K562 (cell line): ENCODE data around the gene ERVFRD-1.

Source experiments
- CREB1 ChIP-seq, 2 experiments: sonication (generic) in 1 of 2; formaldehyde crosslinking in 1 of 2; IDR thresholded peaks; 2 replicates each; pipeline versions ENCODE4 v1.6.1 to v1.8.0; 2012 to 2022; ENCODE audit warnings: inconsistent platforms in 1 of 2, mild to moderate bottlenecking in 1 of 2, missing genetic modification reagents in 1 of 2, moderate library complexity in 1 of 2
- ELF1 ChIP-seq: fragments of 200-800 bp; sonication (Bioruptor generic); IDR thresholded peaks from 2 replicates; pipeline ENCODE4 v1.6.1; 2016; ENCODE audit warnings: missing genetic modification characterization, missing compliant biosample characterization
- KLF10 ChIP-seq: fragments of 250-450 bp; sonication (Bioruptor Pico); IDR thresholded peaks from 2 replicates; pipeline ENCODE4 v1.6.1; 2021; ENCODE audit warnings: matching md5 sums
- PRMT5 ChIP-seq: sonication (generic); formaldehyde crosslinking; IDR thresholded peaks from 2 replicates; pipeline ENCODE4 v1.5.0; 2020; ENCODE audit warnings: missing genetic modification reagents
- RAD21 ChIP-seq, 2 experiments: fragments of 250-450 bp in 1 of 2; fragments of 450-650 bp in 1 of 2; sonication (Bioruptor Pico) in 1 of 2; formaldehyde crosslinking in 1 of 2; IDR thresholded peaks in 1 of 2; conservative IDR thresholded peaks in 1 of 2; 2 replicates each; pipeline versions ENCODE4 v1.4.0 to v1.8.0; 2020 to 2022; ENCODE audit warnings: mild to moderate bottlenecking in 2 of 2, moderate library complexity in 1 of 2
- REST ChIP-seq, 2 experiments: fragments of 450-650 bp; formaldehyde crosslinking in 1 of 2; IDR thresholded peaks; 2 replicates each; pipeline versions ENCODE4 v1.4.0 to v1.6.1; 2014 to 2020; ENCODE audit warnings: mild to moderate bottlenecking in 2 of 2, borderline replicate concordance in 1 of 2, low read depth in 1 of 2
- SFPQ ChIP-seq: fragments of 200-400 bp; formaldehyde crosslinking; IDR thresholded peaks from 2 replicates; pipeline ENCODE4 v1.6.1; 2017; ENCODE audit warnings: mild to moderate bottlenecking, low read depth, low read length, moderate library complexity
- SMAD1 ChIP-seq: fragments of 150-350 bp; IDR thresholded peaks from 2 replicates; pipeline ENCODE4 v1.6.1; 2014; ENCODE audit warnings: low read length, low read depth; ENCODE audit not compliant: partially characterized antibody
- TCF7L2 ChIP-seq: fragments of 150-350 bp; IDR thresholded peaks from 2 replicates; pipeline ENCODE4 v1.6.1; 2016; ENCODE audit warnings: low read depth, mild to moderate bottlenecking, low read length, moderate library complexity
- TEAD1 ChIP-seq, 2 experiments: fragments of 450-650 bp in 1 of 2; sonication (generic) in 1 of 2; formaldehyde crosslinking; IDR thresholded peaks; 2 replicates each; pipeline versions ENCODE4 v1.4.0 to v1.8.0; 2020 to 2022; ENCODE audit warnings: mild to moderate bottlenecking in 2 of 2, missing genetic modification reagents in 1 of 2
- YY1 ChIP-seq, 3 experiments: IDR thresholded peaks; 2 replicates each; pipeline ENCODE4 v1.6.1; 2011; ENCODE audit warnings: low read length in 2 of 3, mild to moderate bottlenecking in 2 of 3, moderate library complexity in 2 of 3, borderline replicate concordance in 1 of 3, control low read depth in 1 of 3, low read depth in 1 of 3; ENCODE audit not compliant: insufficient read depth in 3 of 3, insufficient replicate concordance in 2 of 3, control insufficient read depth in 1 of 3, insufficient read length in 1 of 3; ENCODE audit errors: extremely low read depth in 1 of 3
- ZNF253 ChIP-seq: fragments of 250-450 bp; sonication (Bioruptor Pico); conservative IDR thresholded peaks from 2 replicates; pipeline ENCODE4 v1.6.1; 2021; ENCODE audit warnings: mild to moderate bottlenecking
- TF ChIP-seq, protein P1 (sequence below), 3 experiments: IDR thresholded peaks in 2 of 3; conservative IDR thresholded peaks in 1 of 3; 2 replicates each; pipeline ENCODE4 v1.5.1; 2011 to 2012; ENCODE audit warnings: low read length in 3 of 3, mild to moderate bottlenecking in 3 of 3, control low read depth in 2 of 3, improper control_type of control experiment in 1 of 3, inconsistent platforms in 1 of 3, low read depth in 1 of 3, mixed read lengths in 1 of 3, moderate library complexity in 1 of 3; ENCODE audit not compliant: insufficient read depth in 2 of 3
- TF ChIP-seq, protein P2 (sequence below): sonication (generic); formaldehyde crosslinking; IDR thresholded peaks from 2 replicates; pipeline ENCODE4 v1.8.0; 2023; ENCODE audit warnings: missing genetic modification reagents, mild to moderate bottlenecking, borderline replicate concordance

DNA sequence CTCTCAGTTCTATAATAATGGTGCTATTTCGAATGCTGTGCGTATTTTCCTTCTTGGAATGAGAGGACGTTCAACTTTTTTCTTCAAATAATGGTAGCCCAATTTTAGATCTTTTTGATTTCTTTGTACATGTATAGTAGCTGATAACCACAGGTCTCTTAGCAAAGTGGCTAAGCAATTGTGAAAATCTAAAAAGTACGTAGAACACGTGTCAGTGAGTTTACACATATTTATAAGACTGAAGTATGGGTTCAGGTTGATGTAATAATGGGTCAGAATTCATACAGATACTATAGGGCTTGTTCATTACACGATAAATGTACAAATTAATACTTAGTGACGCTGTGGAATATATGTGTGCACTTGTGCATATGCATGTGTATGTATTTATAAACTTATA lies 16.6 kb downstream of the ERVFRD-1 start:
- no peak for TF ChIP-seq REST (IDR thresholded peaks at IDR 0.05; ENCODE audit: borderline replicate concordance)
- no peak for TF ChIP-seq REST (CRISPR knock-in tag; IDR thresholded peaks at IDR 0.05; ENCODE audit: low read depth)
- TF ChIP-seq SFPQ = no peak
- no peak for TF ChIP-seq TEAD1 (CRISPR knock-in tag; IDR thresholded peaks at IDR 0.05)
- TF ChIP-seq, protein P1, sequence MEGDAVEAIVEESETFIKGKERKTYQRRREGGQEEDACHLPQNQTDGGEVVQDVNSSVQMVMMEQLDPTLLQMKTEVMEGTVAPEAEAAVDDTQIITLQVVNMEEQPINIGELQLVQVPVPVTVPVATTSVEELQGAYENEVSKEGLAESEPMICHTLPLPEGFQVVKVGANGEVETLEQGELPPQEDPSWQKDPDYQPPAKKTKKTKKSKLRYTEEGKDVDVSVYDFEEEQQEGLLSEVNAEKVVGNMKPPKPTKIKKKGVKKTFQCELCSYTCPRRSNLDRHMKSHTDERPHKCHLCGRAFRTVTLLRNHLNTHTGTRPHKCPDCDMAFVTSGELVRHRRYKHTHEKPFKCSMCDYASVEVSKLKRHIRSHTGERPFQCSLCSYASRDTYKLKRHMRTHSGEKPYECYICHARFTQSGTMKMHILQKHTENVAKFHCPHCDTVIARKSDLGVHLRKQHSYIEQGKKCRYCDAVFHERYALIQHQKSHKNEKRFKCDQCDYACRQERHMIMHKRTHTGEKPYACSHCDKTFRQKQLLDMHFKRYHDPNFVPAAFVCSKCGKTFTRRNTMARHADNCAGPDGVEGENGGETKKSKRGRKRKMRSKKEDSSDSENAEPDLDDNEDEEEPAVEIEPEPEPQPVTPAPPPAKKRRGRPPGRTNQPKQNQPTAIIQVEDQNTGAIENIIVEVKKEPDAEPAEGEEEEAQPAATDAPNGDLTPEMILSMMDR (IDR thresholded peaks at IDR 0.05 in 2 of 3, conservative IDR thresholded peaks at IDR 0.05 in 1 of 3; ENCODE audit: insufficient read depth in 2 of 3, low read depth in 1 of 3, low read length in 3 of 3) = no peak
- no peak for TF ChIP-seq CREB1 (IDR thresholded peaks at IDR 0.05)
- TF ChIP-seq CREB1 (CRISPR knock-in tag; IDR thresholded peaks at IDR 0.05) = no peak
- TF ChIP-seq, protein P2, sequence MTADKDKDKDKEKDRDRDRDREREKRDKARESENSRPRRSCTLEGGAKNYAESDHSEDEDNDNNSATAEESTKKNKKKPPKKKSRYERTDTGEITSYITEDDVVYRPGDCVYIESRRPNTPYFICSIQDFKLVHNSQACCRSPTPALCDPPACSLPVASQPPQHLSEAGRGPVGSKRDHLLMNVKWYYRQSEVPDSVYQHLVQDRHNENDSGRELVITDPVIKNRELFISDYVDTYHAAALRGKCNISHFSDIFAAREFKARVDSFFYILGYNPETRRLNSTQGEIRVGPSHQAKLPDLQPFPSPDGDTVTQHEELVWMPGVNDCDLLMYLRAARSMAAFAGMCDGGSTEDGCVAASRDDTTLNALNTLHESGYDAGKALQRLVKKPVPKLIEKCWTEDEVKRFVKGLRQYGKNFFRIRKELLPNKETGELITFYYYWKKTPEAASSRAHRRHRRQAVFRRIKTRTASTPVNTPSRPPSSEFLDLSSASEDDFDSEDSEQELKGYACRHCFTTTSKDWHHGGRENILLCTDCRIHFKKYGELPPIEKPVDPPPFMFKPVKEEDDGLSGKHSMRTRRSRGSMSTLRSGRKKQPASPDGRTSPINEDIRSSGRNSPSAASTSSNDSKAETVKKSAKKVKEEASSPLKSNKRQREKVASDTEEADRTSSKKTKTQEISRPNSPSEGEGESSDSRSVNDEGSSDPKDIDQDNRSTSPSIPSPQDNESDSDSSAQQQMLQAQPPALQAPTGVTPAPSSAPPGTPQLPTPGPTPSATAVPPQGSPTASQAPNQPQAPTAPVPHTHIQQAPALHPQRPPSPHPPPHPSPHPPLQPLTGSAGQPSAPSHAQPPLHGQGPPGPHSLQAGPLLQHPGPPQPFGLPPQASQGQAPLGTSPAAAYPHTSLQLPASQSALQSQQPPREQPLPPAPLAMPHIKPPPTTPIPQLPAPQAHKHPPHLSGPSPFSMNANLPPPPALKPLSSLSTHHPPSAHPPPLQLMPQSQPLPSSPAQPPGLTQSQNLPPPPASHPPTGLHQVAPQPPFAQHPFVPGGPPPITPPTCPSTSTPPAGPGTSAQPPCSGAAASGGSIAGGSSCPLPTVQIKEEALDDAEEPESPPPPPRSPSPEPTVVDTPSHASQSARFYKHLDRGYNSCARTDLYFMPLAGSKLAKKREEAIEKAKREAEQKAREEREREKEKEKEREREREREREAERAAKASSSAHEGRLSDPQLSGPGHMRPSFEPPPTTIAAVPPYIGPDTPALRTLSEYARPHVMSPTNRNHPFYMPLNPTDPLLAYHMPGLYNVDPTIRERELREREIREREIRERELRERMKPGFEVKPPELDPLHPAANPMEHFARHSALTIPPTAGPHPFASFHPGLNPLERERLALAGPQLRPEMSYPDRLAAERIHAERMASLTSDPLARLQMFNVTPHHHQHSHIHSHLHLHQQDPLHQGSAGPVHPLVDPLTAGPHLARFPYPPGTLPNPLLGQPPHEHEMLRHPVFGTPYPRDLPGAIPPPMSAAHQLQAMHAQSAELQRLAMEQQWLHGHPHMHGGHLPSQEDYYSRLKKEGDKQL (CRISPR knock-in tag) = no peak
- TF ChIP-seq RAD21 (CRISPR knock-in tag; conservative IDR thresholded peaks at IDR 0.05 in 1 of 2, IDR thresholded peaks at IDR 0.05 in 1 of 2) = no peak
- TF ChIP-seq ELF1 (tag) = no peak
- TF ChIP-seq YY1 (IDR thresholded peaks at IDR 0.05; ENCODE audit: borderline replicate concordance in 1 of 3, control insufficient read depth in 1 of 3, extremely low read depth in 1 of 3, insufficient read depth in 3 of 3, insufficient read length in 1 of 3, insufficient replicate concordance in 2 of 3, low read depth in 1 of 3, low read length in 2 of 3) = no peak
- no peak for TF ChIP-seq PRMT5
- no peak for TF ChIP-seq TCF7L2
- TF ChIP-seq KLF10 (CRISPR knock-in tag) = no peak
- TF ChIP-seq SMAD1 = no peak
- no peak for TF ChIP-seq ZNF253
